ENCODE data around the gene GNAQ. TPM values are rescaled to one million over a fixed set of nuclear protein-coding genes. Genes with fewer than 3 reads are reported as not detected.

GNAQ gene
- polyA plus RNA-seq, 1 donor (not counting 4 experiments of a cell fraction or from before 2014, with no cell fraction given), result 64.3 TPM

DNA sequence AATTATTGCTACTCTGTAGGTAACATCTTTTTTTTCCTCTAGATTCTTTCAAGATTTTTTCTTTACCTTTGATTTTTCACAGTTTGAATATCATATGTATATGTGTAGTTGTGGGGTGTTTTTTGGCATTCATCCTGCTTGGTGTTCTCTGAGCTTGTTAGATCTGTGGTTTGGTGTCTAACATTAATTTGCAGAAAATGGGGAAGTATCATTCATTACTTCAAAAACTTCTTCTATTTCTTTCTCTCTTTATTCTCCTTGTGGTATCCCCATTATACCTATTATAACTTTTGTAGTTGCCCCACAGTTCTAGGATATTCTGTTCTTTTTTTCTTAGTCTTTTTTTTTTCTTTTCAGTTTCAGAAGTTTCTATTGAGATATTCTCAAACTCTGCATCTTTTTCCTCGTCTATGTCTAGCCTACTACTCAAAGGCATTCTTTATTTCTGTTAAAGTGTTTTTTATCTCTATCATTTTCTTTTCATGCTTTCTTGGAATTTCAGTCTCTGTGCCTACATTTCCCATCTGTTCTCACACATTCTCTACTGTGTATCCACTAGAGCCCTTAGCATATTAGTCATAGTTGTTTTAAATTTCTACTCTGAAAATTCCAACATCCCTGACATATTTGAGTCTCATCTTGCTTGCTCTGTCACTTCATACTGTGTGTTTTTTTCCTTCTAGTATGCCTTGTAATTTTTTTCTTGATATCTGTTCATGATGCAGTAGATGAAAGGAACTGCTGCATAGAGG, 323.4 kb downstream of the GNAQ start:
- dilution Hi-C loops (cut with MboI; ENCODE audit: extremely low pct_ligation_motif_present, low sequenced_read_pairs), result no loop called here

DNA sequence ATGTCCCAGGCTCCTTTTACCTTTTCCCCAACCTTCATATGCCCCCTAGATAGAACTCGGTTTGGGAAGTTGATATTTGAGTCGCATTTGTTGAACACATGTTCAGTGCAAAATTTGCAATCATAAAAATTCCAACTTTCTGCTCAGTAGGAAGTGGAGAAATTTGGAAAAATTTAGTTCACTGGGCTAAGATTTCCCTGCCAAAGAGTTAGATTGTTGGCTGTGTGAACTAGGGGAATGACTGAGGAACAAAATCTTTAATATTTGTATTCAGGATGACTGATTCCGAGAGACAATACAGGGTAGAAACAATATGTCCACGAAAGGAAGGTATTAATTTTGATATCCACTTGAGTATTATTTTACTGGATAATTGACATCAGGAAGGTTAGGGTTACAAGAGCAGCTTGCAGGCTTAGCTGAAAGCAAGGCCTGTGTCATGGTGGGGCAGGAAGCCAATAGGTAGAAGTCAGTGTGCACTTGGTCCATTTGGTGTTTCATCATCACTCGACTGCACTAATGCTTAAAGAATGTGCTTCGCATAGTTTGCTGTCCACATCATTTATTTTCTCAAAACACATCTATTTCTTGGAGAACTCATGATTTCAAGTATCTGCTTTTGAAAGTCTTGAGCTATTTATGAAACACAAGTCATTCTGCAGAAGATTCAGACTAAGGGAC, 324.1 kb downstream of the GNAQ start:
- peak; percentile 98 for FAIRE-seq
- no peak overlapping the region for H3K27ac ChIP-seq (ENCODE audit: control insufficient read depth, insufficient read depth, low read length)
- dilution Hi-C loops (cut with MboI; ENCODE audit: extremely low pct_ligation_motif_present, low sequenced_read_pairs), result no loop called here

More for the DNA sequence above, 323.4 kb downstream of the GNAQ start:
- H3K4me1 ChIP-seq (ENCODE audit: control insufficient read depth, extremely low read depth, insufficient read depth, low read length), result peaks cover 31% of the 10 kb centered on the region
- no peaks in the 10 kb centered on the region for H3K27me3 ChIP-seq (ENCODE audit: control insufficient read depth, extremely low read depth, insufficient read depth, low read length)
- no peak for FAIRE-seq
- H3K36me3 ChIP-seq (ENCODE audit: control insufficient read depth in 2 of 2, extremely low read depth in 1 of 2, insufficient read depth in 2 of 2, low read length in 2 of 2), result no peaks in the 10 kb centered on the region
- no peaks in the 10 kb centered on the region for H3K9me1 ChIP-seq (ENCODE audit: control insufficient read depth, extremely low read depth, insufficient read depth, low read length)
- H3K9me3 ChIP-seq (ENCODE audit: control insufficient read depth, low read depth, low read length), result no peaks in the 10 kb centered on the region
- H3K9ac ChIP-seq (ENCODE audit: control insufficient read depth, extremely low read depth, insufficient read depth, low read length), result no peak overlapping the region
- no peak overlapping the region for H3K4me2 ChIP-seq (ENCODE audit: control insufficient read depth, extremely low read depth, insufficient read depth, low read depth, low read length)
- H4K20me1 ChIP-seq (ENCODE audit: control insufficient read depth, extremely low read depth, insufficient read depth, low read length), result no peaks in the 10 kb centered on the region
- H2AFZ ChIP-seq (ENCODE audit: control insufficient read depth, low read length), result no peak overlapping the region
- no peaks in the 10 kb centered on the region for H3K79me2 ChIP-seq (ENCODE audit: control insufficient read depth, insufficient read depth, low read length)
- no peak overlapping the region for H3K4me3 ChIP-seq (ENCODE audit: control insufficient read depth in 2 of 3, extremely low read depth in 1 of 3, insufficient read depth in 2 of 3, low read depth in 1 of 3, low read length in 3 of 3)
- no peak for DNase-seq (ENCODE audit: low read depth, low spot score)
- H3K27ac ChIP-seq (ENCODE audit: control insufficient read depth, insufficient read depth, low read length), result peak overlapping the region; percentile 15
- TF ChIP-seq, protein P1, sequence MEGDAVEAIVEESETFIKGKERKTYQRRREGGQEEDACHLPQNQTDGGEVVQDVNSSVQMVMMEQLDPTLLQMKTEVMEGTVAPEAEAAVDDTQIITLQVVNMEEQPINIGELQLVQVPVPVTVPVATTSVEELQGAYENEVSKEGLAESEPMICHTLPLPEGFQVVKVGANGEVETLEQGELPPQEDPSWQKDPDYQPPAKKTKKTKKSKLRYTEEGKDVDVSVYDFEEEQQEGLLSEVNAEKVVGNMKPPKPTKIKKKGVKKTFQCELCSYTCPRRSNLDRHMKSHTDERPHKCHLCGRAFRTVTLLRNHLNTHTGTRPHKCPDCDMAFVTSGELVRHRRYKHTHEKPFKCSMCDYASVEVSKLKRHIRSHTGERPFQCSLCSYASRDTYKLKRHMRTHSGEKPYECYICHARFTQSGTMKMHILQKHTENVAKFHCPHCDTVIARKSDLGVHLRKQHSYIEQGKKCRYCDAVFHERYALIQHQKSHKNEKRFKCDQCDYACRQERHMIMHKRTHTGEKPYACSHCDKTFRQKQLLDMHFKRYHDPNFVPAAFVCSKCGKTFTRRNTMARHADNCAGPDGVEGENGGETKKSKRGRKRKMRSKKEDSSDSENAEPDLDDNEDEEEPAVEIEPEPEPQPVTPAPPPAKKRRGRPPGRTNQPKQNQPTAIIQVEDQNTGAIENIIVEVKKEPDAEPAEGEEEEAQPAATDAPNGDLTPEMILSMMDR (optimal IDR thresholded peaks at IDR 0.05 in 1 of 3, IDR thresholded peaks at IDR 0.05 in 1 of 3, conservative IDR thresholded peaks at IDR 0.05 in 1 of 3; ENCODE audit: extremely low read depth in 1 of 3, insufficient read depth in 2 of 3, low read length in 3 of 3), result no peak
- no peak for TF ChIP-seq EZH2 (IDR thresholded peaks at IDR 0.05; ENCODE audit: low read length)

More for the DNA sequence above, 324.1 kb downstream of the GNAQ start:
- no peak overlapping the region for H3K4me3 ChIP-seq (ENCODE audit: control insufficient read depth in 2 of 3, extremely low read depth in 1 of 3, insufficient read depth in 2 of 3, low read depth in 1 of 3, low read length in 3 of 3)
- H3K9me1 ChIP-seq (ENCODE audit: control insufficient read depth, extremely low read depth, insufficient read depth, low read length), result no peaks in the 10 kb centered on the region
- H3K36me3 ChIP-seq (ENCODE audit: control insufficient read depth in 2 of 2, extremely low read depth in 1 of 2, insufficient read depth in 2 of 2, low read length in 2 of 2), result no peaks in the 10 kb centered on the region
- no peak overlapping the region for H3K9ac ChIP-seq (ENCODE audit: control insufficient read depth, extremely low read depth, insufficient read depth, low read length)
- no peak overlapping the region for H2AFZ ChIP-seq (ENCODE audit: control insufficient read depth, low read length)
- peak; percentile 76 for DNase-seq (ENCODE audit: low read depth, low spot score)
- H3K4me2 ChIP-seq (ENCODE audit: control insufficient read depth, extremely low read depth, insufficient read depth, low read depth, low read length), result no peak overlapping the region
- no peaks in the 10 kb centered on the region for H3K9me3 ChIP-seq (ENCODE audit: control insufficient read depth, low read depth, low read length)
- no peaks in the 10 kb centered on the region for H3K79me2 ChIP-seq (ENCODE audit: control insufficient read depth, insufficient read depth, low read length)
- H3K27me3 ChIP-seq (ENCODE audit: control insufficient read depth, extremely low read depth, insufficient read depth, low read length), result no peaks in the 10 kb centered on the region
- H3K4me1 ChIP-seq (ENCODE audit: control insufficient read depth, extremely low read depth, insufficient read depth, low read length), result peaks cover 24% of the 10 kb centered on the region
- no peaks in the 10 kb centered on the region for H4K20me1 ChIP-seq (ENCODE audit: control insufficient read depth, extremely low read depth, insufficient read depth, low read length)
- TF ChIP-seq, protein P1 (optimal IDR thresholded peaks at IDR 0.05 in 1 of 3, IDR thresholded peaks at IDR 0.05 in 1 of 3, conservative IDR thresholded peaks at IDR 0.05 in 1 of 3; ENCODE audit: extremely low read depth in 1 of 3, insufficient read depth in 2 of 3, low read length in 3 of 3), result no peak

All from keratinocyte (primary cell).